NCI-H345 (cell line): ENCODE data around the gene TBCK.

ENCODE experiments used
- DNase-seq: peaks from one replicate; lab custom pipeline; 2025; lab: John Stamatoyannopoulos, UW

The TBCK gene

GRCh38 chr4:106315968-106316772 is at the start of gene TBCK, which contains the start of gene AIMP1:
TBCK (minus strand) TSS chr4:106316209; CDS start chr4:106308960, 7,249 bp downstream.
AIMP1 (plus strand) TSS chr4:106316550; CDS start chr4:106325010, 8,460 bp downstream.
- DNase-seq, result peak; percentile 77

GRCh38 chr4:106365613-106366012 is 49.6 kb upstream of the TBCK start:
- no peak for DNase-seq

- no peak for DNase-seq
Observed at GRCh38 chr4:106364282-106364681, 48.3 kb upstream of the TBCK start.

- no peak for DNase-seq
Observed at GRCh38 chr4:106362086-106362825, 46.2 kb upstream of the TBCK start.

- DNase-seq, result no peak
Observed at GRCh38 chr4:106358899-106359298, 42.9 kb upstream of the TBCK start.

GRCh38 chr4:106355193-106355592 is 39.2 kb upstream of the TBCK start:
- DNase-seq, result no peak

- DNase-seq, result no peak
Observed at GRCh38 chr4:106353786-106354185, 37.8 kb upstream of the TBCK start.

GRCh38 chr4:106351016-106351415 is 35.0 kb upstream of the TBCK start:
- DNase-seq, result no peak

GRCh38 chr4:106347167-106347566 is 31.2 kb upstream of the TBCK start:
- DNase-seq, result no peak

GRCh38 chr4:106344647-106344970 is 28.6 kb upstream of the TBCK start:
- DNase-seq, result no peak

- no peak for DNase-seq
Observed at GRCh38 chr4:106343865-106344646, 28.0 kb upstream of the TBCK start.

GRCh38 chr4:106340774-106341173 is 24.8 kb upstream of the TBCK start:
- no peak for DNase-seq

GRCh38 chr4:106339431-106339830 is 23.4 kb upstream of the TBCK start:
- DNase-seq, result no peak

- no peak for DNase-seq
Observed at GRCh38 chr4:106338671-106339070, 22.7 kb upstream of the TBCK start.

GRCh38 chr4:106337916-106338315 is 21.9 kb upstream of the TBCK start:
- DNase-seq, result no peak

- no peak for DNase-seq
Observed at GRCh38 chr4:106336618-106337017, 20.6 kb upstream of the TBCK start.

GRCh38 chr4:106334741-106335470 is 18.9 kb upstream of the TBCK start:
- no peak for DNase-seq

- no peak for DNase-seq
Observed at GRCh38 chr4:106333186-106333585, 17.2 kb upstream of the TBCK start.

GRCh38 chr4:106329041-106329618 is 13.1 kb upstream of the TBCK start:
- DNase-seq, result peak; percentile 3

- no peak for DNase-seq
Observed at GRCh38 chr4:106325800-106326199, 9.8 kb upstream of the TBCK start.

- DNase-seq, result no peak
Observed at GRCh38 chr4:106323119-106323518, 7.1 kb upstream of the TBCK start.
